AG04450 (cell line): ENCODE results near the gene PCNA. TPM values are rescaled to one million over a fixed set of nuclear protein-coding genes. Genes with fewer than 3 reads are reported as not detected.

Source experiments
- CTCF ChIA-PET: fragments of 300-600, 350-600 bp; formaldehyde crosslinking; extraction: SDS; loops from one replicate; lab custom pipeline; 2022; ENCODE audit warnings: antibody characterized with exemption, inconsistent platforms; lab: Charles Lee
- POLR2A ChIA-PET: fragments of 350-600 bp; formaldehyde crosslinking; extraction: SDS; loops from one replicate; lab custom pipeline; 2021; ENCODE audit warnings: antibody characterized with exemption, inconsistent platforms; lab: Yijun Ruan, JAX
- DNase-seq: peaks from one replicate; pipeline ENCODE4 v3.0.0-alpha.2; 2011; ENCODE audit warnings: low read depth, low spot score
- H3K27ac ChIP-seq: one replicate; pipeline ENCODE4 v1.5.1; 2012; ENCODE audit warnings: low read depth, low read length, control low read depth
- H3K27me3 ChIP-seq: one replicate; pipeline ENCODE4 v1.6.0; 2012; ENCODE audit warnings: low read length; ENCODE audit not compliant: control insufficient read depth, insufficient read depth
- H3K4me3 ChIP-seq: 2 replicates; pipeline ENCODE4 v1.5.1; 2011; ENCODE audit warnings: mild to moderate bottlenecking, low read depth, low read length, control low read depth
- H3K9me3 ChIP-seq: 2 replicates; pipeline ENCODE4 v1.5.1; 2012; ENCODE audit warnings: low read length; ENCODE audit not compliant: control insufficient read depth, insufficient read depth
- polyA plus RNA-seq: library from polyadenylated mRNA; depleted of rRNA; stranded (reverse); fragments of >200 nt; gene quantifications from 2 replicates; pipeline ENCODE4 v1.2.3, GENCODE V29; 2011
- TF ChIP-seq, protein P1 (sequence below): IDR thresholded peaks from 2 replicates; pipeline ENCODE4 v1.5.1; 2011; ENCODE audit warnings: low read depth, low read length, control low read depth, inconsistent platforms

Gene PCNA
- polyA plus RNA-seq, 1 experiment = 134 TPM

DNA sequence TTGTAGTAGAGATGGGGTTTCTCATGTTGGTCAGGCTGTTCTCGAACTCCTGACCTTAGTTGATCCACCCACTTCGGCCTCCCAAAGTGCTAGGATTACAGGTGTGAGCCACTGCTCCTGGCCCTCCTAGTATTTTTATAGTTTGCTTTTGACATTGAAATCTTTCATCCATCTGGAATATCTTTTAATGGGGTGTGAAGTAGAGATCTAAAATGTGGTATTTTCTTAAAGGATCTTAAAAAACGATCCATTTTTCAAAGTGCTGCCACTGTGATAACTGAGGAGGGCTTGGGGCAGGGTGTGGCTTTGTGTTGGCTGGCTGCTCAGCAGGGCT is 30.1 kb upstream of the PCNA start:
- TF ChIP-seq, protein P1, sequence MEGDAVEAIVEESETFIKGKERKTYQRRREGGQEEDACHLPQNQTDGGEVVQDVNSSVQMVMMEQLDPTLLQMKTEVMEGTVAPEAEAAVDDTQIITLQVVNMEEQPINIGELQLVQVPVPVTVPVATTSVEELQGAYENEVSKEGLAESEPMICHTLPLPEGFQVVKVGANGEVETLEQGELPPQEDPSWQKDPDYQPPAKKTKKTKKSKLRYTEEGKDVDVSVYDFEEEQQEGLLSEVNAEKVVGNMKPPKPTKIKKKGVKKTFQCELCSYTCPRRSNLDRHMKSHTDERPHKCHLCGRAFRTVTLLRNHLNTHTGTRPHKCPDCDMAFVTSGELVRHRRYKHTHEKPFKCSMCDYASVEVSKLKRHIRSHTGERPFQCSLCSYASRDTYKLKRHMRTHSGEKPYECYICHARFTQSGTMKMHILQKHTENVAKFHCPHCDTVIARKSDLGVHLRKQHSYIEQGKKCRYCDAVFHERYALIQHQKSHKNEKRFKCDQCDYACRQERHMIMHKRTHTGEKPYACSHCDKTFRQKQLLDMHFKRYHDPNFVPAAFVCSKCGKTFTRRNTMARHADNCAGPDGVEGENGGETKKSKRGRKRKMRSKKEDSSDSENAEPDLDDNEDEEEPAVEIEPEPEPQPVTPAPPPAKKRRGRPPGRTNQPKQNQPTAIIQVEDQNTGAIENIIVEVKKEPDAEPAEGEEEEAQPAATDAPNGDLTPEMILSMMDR = no peak
- ChIA-PET POLR2A (no interaction called here), CTCF (interaction anchor here (1.4 kb wide), 2 partner anchors 43 to 56 kb away, joined by 3 to 4 read pairs; no protein-coding TSS in a partner anchor)
- DNase-seq = no peak
- no peaks in the 10 kb centered on the region; the same call in 1 of the 2 replicates for H3K9me3 ChIP-seq
- no peak overlapping the region for H3K4me3 ChIP-seq
- no peaks in the 10 kb centered on the region for H3K27me3 ChIP-seq
- H3K27ac ChIP-seq = no peak overlapping the region

DNA sequence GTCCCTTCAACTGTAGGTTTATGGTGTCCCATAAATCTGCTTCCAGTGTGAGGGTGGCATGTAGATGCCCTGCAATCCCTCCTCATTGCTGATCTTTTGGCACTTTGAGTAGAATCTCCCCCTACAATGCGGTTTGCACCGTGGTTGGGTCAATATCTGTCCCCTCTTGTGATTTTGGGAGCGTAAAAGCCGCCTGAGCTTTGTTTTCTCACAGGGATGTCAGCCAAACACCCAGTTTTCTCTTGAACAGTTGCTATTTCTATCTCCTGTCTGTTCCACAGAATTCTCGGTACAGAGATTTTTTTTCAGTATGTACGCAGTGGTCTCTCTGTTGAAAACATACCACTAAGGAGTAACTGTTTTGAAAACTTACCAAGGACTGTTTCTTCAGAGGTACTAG is 28.8 kb upstream of the PCNA start:
- POLR2A ChIA-PET = no interaction called here
- TF ChIP-seq, protein P1 = no peak
- Histone ChIP-seq H3K9me3 (no peaks in the 10 kb centered on the region; the same call in 1 of the 2 replicates), H3K4me3 (no peak overlapping the region), H3K27me3 (no peaks in the 10 kb centered on the region), H3K27ac (no peak overlapping the region)
- CTCF ChIA-PET = interaction anchor here (0.8 kb wide), 1 partner anchor 57 kb away, joined by 4 read pairs; no protein-coding TSS in a partner anchor
- no peak for DNase-seq

DNA sequence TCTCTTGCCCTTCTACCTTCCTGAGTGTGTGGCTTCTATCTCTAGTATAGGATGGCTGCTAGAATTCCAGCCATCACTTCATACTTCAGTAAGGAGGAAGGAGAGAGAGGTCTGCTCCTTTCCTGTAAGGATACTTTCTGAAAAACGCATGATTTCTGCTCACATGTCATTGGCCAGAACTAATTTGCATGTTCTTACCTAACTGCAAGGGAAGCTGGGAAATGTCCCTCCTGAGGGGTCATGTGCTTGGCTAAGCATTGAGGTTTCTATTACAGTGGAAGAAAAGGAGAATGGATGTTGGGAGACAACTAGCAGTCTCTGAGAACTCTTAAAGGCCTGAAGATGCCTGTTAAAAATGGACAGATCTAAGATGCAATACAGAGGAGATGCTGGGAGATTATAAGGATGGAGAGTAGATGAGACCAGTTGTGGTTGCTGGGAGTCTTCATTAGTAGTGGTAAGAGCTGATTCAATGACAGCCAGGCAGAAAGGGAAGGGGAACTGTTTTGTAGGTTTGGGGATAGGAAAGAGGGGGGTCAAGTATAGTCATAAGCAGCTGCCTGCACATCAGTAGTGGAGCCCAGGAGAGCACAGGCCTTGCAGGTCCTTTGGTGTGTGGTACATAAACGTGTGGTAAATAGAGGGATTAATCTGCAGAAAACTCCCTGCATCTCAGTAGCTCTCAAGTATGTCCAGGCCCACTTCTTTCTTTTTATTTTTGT is 27.3 kb upstream of the PCNA start:
- Histone ChIP-seq H3K9me3 (no peaks in the 10 kb centered on the region; the same call in 1 of the 2 replicates), H3K27me3 (no peaks in the 10 kb centered on the region), H3K4me3 (no peak overlapping the region), H3K27ac (no peak overlapping the region)
- TF ChIP-seq, protein P1 = no peak
- CTCF ChIA-PET = interaction anchor here (0.5 to 2.5 kb wide), 4 partner anchors 21 to 76 kb away, joined by 3 to 17 read pairs (median 7); partner anchors contain the start of gene CDS2
- no peak for DNase-seq
- POLR2A ChIA-PET = no interaction called here

DNA sequence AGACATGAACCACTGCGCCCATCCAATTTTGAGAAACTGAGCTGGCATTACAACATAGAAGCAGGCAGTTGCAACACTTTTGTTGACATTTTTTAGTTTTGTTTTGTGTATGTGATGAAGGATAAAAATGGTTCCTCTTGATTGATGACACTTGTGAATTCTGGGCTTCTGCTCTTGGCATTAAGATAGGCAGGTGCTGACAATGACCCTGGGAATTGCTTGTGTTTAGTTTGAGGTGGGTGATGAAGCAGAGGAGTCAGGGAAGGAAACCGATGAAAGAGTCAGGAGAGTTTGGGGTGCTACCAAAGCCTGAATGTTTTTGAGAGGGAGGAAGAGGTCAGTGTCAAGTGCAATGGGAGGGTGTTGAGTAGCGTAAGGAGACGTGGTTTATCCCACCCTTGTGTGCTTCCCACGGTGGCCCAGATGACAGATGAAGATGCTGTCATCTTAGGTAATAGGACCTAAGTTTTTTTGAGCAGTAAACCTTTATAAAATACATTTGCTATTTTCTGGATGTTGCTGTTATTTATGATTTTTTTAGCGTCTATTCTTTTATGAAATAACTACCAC is 26.4 kb upstream of the PCNA start:
- Histone ChIP-seq H3K9me3 (no peaks in the 10 kb centered on the region; the same call in 1 of the 2 replicates), H3K27me3 (no peaks in the 10 kb centered on the region), H3K27ac (no peak overlapping the region), H3K4me3 (no peak overlapping the region)
- CTCF ChIA-PET = interaction anchor here (0.5 to 2.5 kb wide), 4 partner anchors 20 to 76 kb away, joined by 3 to 17 read pairs (median 6); partner anchors contain the start of gene CDS2
- TF ChIP-seq, protein P1 = no peak
- POLR2A ChIA-PET = no interaction called here
- DNase-seq = no peak
